DOHH2 (cell line): ENCODE data around the gene CBFA2T3.
A peak's percentile ranks its signal among the peaks of the same experiment; 100 is the strongest.

ENCODE experiments used
- H3F3A ChIP-seq: fragments of 200-600 bp; sonication (generic), shearing (Covaris generic); 2 replicates; pipeline ENCODE4 v1.6.0; 2016; ENCODE audit warnings: antibody characterized with exemption, mild to moderate bottlenecking; ENCODE audit not compliant: control insufficient read depth, insufficient read depth
- H3K27ac ChIP-seq: fragments of 200-600 bp; sonication (generic); 2 replicates; pipeline ENCODE4 v1.5.1; 2014; ENCODE audit warnings: low read depth, mild to moderate bottlenecking, low read length, moderate library complexity
- H3K27me3 ChIP-seq: fragments of 200-600 bp; sonication (generic); 2 replicates; pipeline ENCODE4 v1.6.1; 2014; ENCODE audit warnings: mild to moderate bottlenecking, low read length, mixed read lengths; ENCODE audit not compliant: control insufficient read depth
- H3K36me3 ChIP-seq: fragments of 200-600 bp; sonication (generic); 2 replicates; pipeline ENCODE4 v1.6.1; 2014; ENCODE audit warnings: mild to moderate bottlenecking, low read length, moderate library complexity, mixed read lengths; ENCODE audit not compliant: control insufficient read depth
- H3K4me1 ChIP-seq: fragments of 200-600 bp; sonication (generic); 2 replicates; pipeline ENCODE4 v1.6.1; 2014; ENCODE audit warnings: mild to moderate bottlenecking, low read length, mixed read lengths; ENCODE audit not compliant: control insufficient read depth
- H3K4me2 ChIP-seq: fragments of 200-600 bp; sonication (generic); 2 replicates; pipeline ENCODE4 v1.6.0; 2014; ENCODE audit warnings: mild to moderate bottlenecking, low read length, moderate library complexity
- H3K4me3 ChIP-seq: fragments of 200-600 bp; sonication (generic); 2 replicates; pipeline ENCODE4 v1.5.1; 2014; ENCODE audit warnings: mild to moderate bottlenecking, low read length, mixed read lengths
- H3K79me2 ChIP-seq: fragments of 200-600 bp; sonication (generic); 2 replicates; pipeline ENCODE4 v1.6.1; 2014; ENCODE audit warnings: mild to moderate bottlenecking, low read length, mixed read lengths; ENCODE audit not compliant: control insufficient read depth
- H3K9me2 ChIP-seq: fragments of 200-600 bp; sonication (generic); replicated peaks from 2 replicates; pipeline ENCODE4 v1.6.1; 2014; ENCODE audit warnings: mild to moderate bottlenecking, low read length, mixed read lengths; ENCODE audit not compliant: control insufficient read depth
- H3K9me3 ChIP-seq: fragments of 200-600 bp; sonication (generic); 2 replicates; pipeline ENCODE4 v1.6.1; 2014; ENCODE audit warnings: antibody characterized with exemption, low read length, mixed read lengths; ENCODE audit not compliant: control insufficient read depth, insufficient read depth
- H4K20me1 ChIP-seq: fragments of 200-600 bp; sonication (generic); 2 replicates; pipeline ENCODE4 v1.6.0; 2014; ENCODE audit warnings: low read depth, mild to moderate bottlenecking, antibody characterized with exemption, low read length, moderate library complexity; ENCODE audit not compliant: control insufficient read depth, insufficient read depth
- EZH2phosphoT487 ChIP-seq: fragments of 200-600 bp; sonication (generic); IDR thresholded peaks from 2 replicates; pipeline ENCODE4 v1.6.1; 2017; ENCODE audit warnings: borderline replicate concordance, mild to moderate bottlenecking, antibody characterized with exemption, low read length, moderate library complexity, mixed read lengths
- TF ChIP-seq, protein P1 (sequence below): fragments of 200-600 bp; sonication (generic); IDR thresholded peaks from one replicate; pipeline ENCODE4 v1.5.1; 2014; ENCODE audit warnings: antibody characterized with exemption, mild to moderate bottlenecking, low read depth, low read length; ENCODE audit not compliant: poor library complexity, severe bottlenecking

The CBFA2T3 gene

DNA sequence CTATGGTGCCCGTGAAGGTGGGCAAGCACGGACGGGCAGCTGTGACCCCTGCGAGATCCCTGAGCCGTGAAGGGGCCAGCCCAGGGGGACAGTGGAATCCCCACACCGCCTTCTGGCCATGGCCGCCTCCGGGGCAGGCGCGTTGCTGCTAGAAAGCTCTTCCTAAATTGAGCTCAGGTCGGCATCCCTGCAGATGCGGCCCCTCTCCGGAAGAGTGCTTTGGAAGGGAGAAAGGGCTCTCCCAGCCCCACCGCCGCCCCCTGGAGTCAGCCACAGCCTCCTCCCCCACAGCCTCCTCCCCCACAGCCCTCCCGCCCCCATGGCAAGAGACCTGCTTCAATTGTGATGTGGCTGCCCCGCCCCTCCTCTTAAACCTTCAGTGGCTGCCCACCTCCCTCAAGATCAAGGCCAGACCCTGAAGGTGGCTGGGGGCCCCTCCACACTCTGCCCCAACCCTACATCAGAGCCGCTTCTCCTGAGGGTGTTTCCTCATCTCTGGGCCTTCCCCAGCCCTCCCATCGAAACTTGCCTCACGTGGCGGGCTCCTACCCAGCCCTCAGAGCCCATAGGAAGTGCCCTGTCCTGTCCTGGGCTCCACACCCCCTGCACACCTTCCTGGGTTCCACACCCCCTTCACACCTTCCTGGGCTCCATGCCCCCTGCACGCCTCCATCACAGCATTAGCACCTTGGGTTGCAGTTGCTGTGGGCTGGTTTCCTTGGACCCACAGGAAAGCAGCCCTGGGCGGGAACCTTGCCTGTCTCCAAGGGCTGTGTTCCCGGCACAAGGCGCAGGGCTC lies 5.5 kb upstream of the CBFA2T3 start:
- Histone ChIP-seq H3K27me3 (no peaks in the 10 kb centered on the region), H3K27ac (peak overlapping the region; percentile 92), H3K36me3 (no peaks in the 10 kb centered on the region), H4K20me1 (no peaks in the 10 kb centered on the region), H3K79me2 (peaks cover 4% of the 10 kb centered on the region; the same call in 1 of the 2 replicates), H3K9me2 (no peaks in the 10 kb centered on the region), H3F3A (peaks cover 34% of the 10 kb centered on the region), H3K9me3 (no peaks in the 10 kb centered on the region), H3K4me1 (peaks cover 96% of the 10 kb centered on the region), H3K4me2 (peak overlapping the region; percentile 84), H3K4me3 (peak overlapping the region; percentile 68)
- TF ChIP-seq EZH2phosphoT487, result no peak
- TF ChIP-seq, protein P1, sequence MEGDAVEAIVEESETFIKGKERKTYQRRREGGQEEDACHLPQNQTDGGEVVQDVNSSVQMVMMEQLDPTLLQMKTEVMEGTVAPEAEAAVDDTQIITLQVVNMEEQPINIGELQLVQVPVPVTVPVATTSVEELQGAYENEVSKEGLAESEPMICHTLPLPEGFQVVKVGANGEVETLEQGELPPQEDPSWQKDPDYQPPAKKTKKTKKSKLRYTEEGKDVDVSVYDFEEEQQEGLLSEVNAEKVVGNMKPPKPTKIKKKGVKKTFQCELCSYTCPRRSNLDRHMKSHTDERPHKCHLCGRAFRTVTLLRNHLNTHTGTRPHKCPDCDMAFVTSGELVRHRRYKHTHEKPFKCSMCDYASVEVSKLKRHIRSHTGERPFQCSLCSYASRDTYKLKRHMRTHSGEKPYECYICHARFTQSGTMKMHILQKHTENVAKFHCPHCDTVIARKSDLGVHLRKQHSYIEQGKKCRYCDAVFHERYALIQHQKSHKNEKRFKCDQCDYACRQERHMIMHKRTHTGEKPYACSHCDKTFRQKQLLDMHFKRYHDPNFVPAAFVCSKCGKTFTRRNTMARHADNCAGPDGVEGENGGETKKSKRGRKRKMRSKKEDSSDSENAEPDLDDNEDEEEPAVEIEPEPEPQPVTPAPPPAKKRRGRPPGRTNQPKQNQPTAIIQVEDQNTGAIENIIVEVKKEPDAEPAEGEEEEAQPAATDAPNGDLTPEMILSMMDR, result no peak

DNA sequence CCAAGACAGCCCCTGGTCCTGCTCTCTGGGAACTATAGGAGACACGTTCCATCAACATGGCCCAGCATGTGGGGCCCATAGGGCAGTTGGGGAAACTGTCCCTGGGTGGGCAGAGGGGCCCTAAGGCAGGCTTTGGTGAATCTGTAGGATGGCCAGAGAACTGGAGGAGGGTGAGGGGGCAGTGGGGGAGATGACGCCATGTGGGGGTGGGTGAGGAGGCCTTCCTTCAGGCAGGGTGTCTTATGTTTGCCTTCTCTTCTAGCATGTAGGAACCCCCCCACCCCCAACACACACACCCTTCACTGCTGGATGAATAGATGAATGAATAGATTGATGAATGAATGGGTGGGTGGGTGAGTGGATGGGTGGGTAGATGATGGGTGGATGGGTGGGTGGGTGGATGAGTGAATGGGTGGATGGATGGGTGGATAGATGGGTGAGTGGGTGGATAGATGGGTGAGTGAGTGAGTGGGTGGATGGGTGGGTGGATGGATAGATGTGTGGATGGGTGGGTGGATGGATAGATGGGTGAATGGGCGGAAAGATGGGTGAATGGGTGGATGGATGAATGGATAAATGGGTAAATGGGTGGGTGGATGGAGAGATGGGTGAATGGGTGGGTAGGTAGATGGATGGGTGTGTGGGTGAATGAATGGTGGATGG lies 2.5 kb upstream of the CBFA2T3 start:
- Histone ChIP-seq H3K9me2 (no peaks in the 10 kb centered on the region), H3K36me3 (no peaks in the 10 kb centered on the region), H3F3A (peaks cover 33% of the 10 kb centered on the region), H3K79me2 (peaks cover 8% of the 10 kb centered on the region; the same call in 1 of the 2 replicates), H4K20me1 (no peaks in the 10 kb centered on the region), H3K27ac (peak overlapping the region; percentile 98), H3K9me3 (no peaks in the 10 kb centered on the region), H3K4me2 (peak overlapping the region; percentile 88), H3K4me1 (peaks cover 98% of the 10 kb centered on the region), H3K4me3 (peak overlapping the region; percentile 59), H3K27me3 (0 out of 2 replicates have a peak, but pooled peaks cover 4% of the 10 kb centered on the region)
- TF ChIP-seq EZH2phosphoT487, result no peak
- TF ChIP-seq, protein P1, result no peak

DNA sequence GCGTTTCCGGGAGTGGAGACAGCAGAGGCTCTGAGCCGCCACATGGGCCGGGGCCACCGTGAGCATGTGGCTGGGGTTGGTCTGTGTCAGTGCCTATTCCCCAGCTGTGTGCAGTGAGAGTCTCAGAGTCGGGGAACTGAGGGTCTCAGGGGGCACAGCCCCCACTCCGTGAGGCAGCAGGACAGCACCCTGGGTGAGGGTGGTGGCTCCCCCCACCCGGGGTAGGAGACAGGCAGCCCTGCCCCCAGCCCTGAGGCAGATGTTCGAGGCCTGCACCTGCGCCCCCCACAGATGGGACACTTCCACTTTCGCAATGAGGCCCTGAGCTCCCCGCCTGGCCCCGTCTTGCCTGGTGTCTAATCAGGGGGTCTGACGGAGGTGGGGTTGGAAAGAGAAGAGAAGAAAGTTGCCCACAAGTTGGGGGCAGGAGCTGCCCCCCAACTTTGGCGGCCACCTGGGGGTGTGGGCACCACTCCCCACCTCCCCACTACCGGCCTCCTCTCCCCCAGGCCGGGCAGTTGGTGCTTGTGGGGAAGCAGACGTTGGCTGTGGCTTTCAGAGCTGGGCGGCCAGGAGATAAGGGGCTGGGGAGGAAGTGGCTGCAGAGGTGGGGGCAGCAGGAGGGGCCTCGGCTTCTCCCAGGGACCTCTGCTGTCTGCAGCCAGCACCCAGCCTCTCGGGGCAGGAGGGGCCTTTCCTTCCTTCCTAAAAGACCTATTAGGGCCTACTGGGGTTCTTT lies 1.8 kb upstream of the CBFA2T3 start:
- Histone ChIP-seq H4K20me1 (no peaks in the 10 kb centered on the region), H3K79me2 (peaks cover 5% of the 10 kb centered on the region), H3K9me3 (no peaks in the 10 kb centered on the region), H3K36me3 (no peaks in the 10 kb centered on the region), H3K4me3 (peak overlapping the region; percentile 59), H3K27me3 (0 out of 2 replicates have a peak, but pooled peaks cover 4% of the 10 kb centered on the region), H3K9me2 (no peaks in the 10 kb centered on the region), H3K27ac (peak overlapping the region; percentile 98), H3K4me2 (peak overlapping the region; percentile 88), H3F3A (peaks cover 33% of the 10 kb centered on the region), H3K4me1 (peaks cover 98% of the 10 kb centered on the region)
- TF ChIP-seq, protein P1, result no peak
- no peak for TF ChIP-seq EZH2phosphoT487
